Measurements from ENCODE around the gene EDARADD.

EDARADD gene

GRCh38 chr1:236370420-236370819, 23.7 kb upstream of the EDARADD start:
- POLR2A ChIA-PET = no interaction called here
- 88% methylated on average over 1 of the region's 1 CpG for WGBS (ENCODE audit: insufficient coverage)

GRCh38 chr1:236371083-236371482, 23.0 kb upstream of the EDARADD start:
- ChIA-PET POLR2A (no interaction called here), CTCF (no interaction called here)
- H3K27ac ChIP-seq (ENCODE audit: insufficient read depth in 1 of 2, low read depth in 1 of 2, low read length in 2 of 2, poor library complexity in 1 of 2, severe bottlenecking in 2 of 2) = no peak overlapping the region
- no peak for DNase-seq
- no peaks in the 10 kb centered on the region for H3K4me1 ChIP-seq (ENCODE audit: control extremely low read depth in 1 of 4, control insufficient read depth in 4 of 4, insufficient read depth in 4 of 4, low read length in 3 of 4)
- no peak overlapping the region for H3K4me3 ChIP-seq (ENCODE audit: control insufficient read depth in 1 of 7, extremely low read depth in 1 of 7, insufficient read depth in 4 of 7, low read depth in 2 of 7, low read length in 6 of 7)
- H3K36me3 ChIP-seq (ENCODE audit: control insufficient read depth in 4 of 4, insufficient read depth in 4 of 4, low read length in 3 of 4) = no peaks in the 10 kb centered on the region
- no peaks in the 10 kb centered on the region for H3K9me3 ChIP-seq (ENCODE audit: control extremely low read depth in 1 of 5, control insufficient read depth in 4 of 5, insufficient read depth in 2 of 5, low read depth in 1 of 5, low read length in 4 of 5)
- H3K27me3 ChIP-seq (replicated peaks in 2 of 5; ENCODE audit: control insufficient read depth in 4 of 5, insufficient read depth in 5 of 5, low read length in 4 of 5) = no peaks in the 10 kb centered on the region
- WGBS (ENCODE audit: insufficient coverage) = no CpG with 5 or more reads among the region's 1 CpG

More at GRCh38 chr1:236370420-236370819, 23.7 kb upstream of the EDARADD start:
- Histone ChIP-seq H3K4me1 (ENCODE audit: control extremely low read depth in 1 of 4, control insufficient read depth in 4 of 4, insufficient read depth in 4 of 4, low read length in 3 of 4) (no peaks in the 10 kb centered on the region), H3K36me3 (ENCODE audit: control insufficient read depth in 4 of 4, insufficient read depth in 4 of 4, low read length in 3 of 4) (no peaks in the 10 kb centered on the region), H3K27ac (ENCODE audit: insufficient read depth in 1 of 2, low read depth in 1 of 2, low read length in 2 of 2, poor library complexity in 1 of 2, severe bottlenecking in 2 of 2) (no peak overlapping the region), H3K9me3 (ENCODE audit: control extremely low read depth in 1 of 5, control insufficient read depth in 4 of 5, insufficient read depth in 2 of 5, low read depth in 1 of 5, low read length in 4 of 5) (no peaks in the 10 kb centered on the region), H3K27me3 (replicated peaks in 2 of 5; ENCODE audit: control insufficient read depth in 4 of 5, insufficient read depth in 5 of 5, low read length in 4 of 5) (no peaks in the 10 kb centered on the region), H3K4me3 (ENCODE audit: control insufficient read depth in 1 of 7, extremely low read depth in 1 of 7, insufficient read depth in 4 of 7, low read depth in 2 of 7, low read length in 6 of 7) (no peak overlapping the region)
- CTCF ChIA-PET = no interaction called here
- no peak for DNase-seq

- no peak overlapping the region for H3K4me3 ChIP-seq (ENCODE audit: control insufficient read depth in 1 of 7, extremely low read depth in 1 of 7, insufficient read depth in 4 of 7, low read depth in 2 of 7, low read length in 6 of 7)
- no peak overlapping the region for H3K27ac ChIP-seq (ENCODE audit: insufficient read depth in 1 of 2, low read depth in 1 of 2, low read length in 2 of 2, poor library complexity in 1 of 2, severe bottlenecking in 2 of 2)
- POLR2A ChIA-PET = no interaction called here
- peaks cover 0 to 13% (median 4%) of the 10 kb centered on the region in 5 experiments for H3K9me3 ChIP-seq (ENCODE audit: control extremely low read depth in 1 of 5, control insufficient read depth in 4 of 5, insufficient read depth in 2 of 5, low read depth in 1 of 5, low read length in 4 of 5)
- CTCF ChIA-PET = interaction anchor here (0.6 kb wide), 1 partner anchor 94 kb away, joined by 3 read pairs; no protein-coding TSS in a partner anchor
- H3K4me1 ChIP-seq (ENCODE audit: control extremely low read depth in 1 of 4, control insufficient read depth in 4 of 4, insufficient read depth in 4 of 4, low read length in 3 of 4) = no peaks in the 10 kb centered on the region
- H3K36me3 ChIP-seq (ENCODE audit: control insufficient read depth in 4 of 4, insufficient read depth in 4 of 4, low read length in 3 of 4) = no peaks in the 10 kb centered on the region
- H3K27me3 ChIP-seq (replicated peaks in 2 of 5; ENCODE audit: control insufficient read depth in 4 of 5, insufficient read depth in 5 of 5, low read length in 4 of 5) = no peaks in the 10 kb centered on the region
- WGBS (ENCODE audit: insufficient coverage) = no CpG with 5 or more reads among the region's 2 CpGs
- no peak for DNase-seq
These were observed 16.1 kb upstream of the EDARADD start for GRCh38 chr1:236377832-236378535.

GRCh38 chr1:236381565-236382158, 12.4 kb upstream of the EDARADD start:
- Histone ChIP-seq H3K27ac (ENCODE audit: insufficient read depth in 1 of 2, low read depth in 1 of 2, low read length in 2 of 2, poor library complexity in 1 of 2, severe bottlenecking in 2 of 2) (no peak overlapping the region), H3K36me3 (ENCODE audit: control insufficient read depth in 4 of 4, insufficient read depth in 4 of 4, low read length in 3 of 4) (no peaks in the 10 kb centered on the region), H3K9me3 (ENCODE audit: control extremely low read depth in 1 of 5, control insufficient read depth in 4 of 5, insufficient read depth in 2 of 5, low read depth in 1 of 5, low read length in 4 of 5) (peaks cover 0 to 13% (median 4%) of the 10 kb centered on the region in 5 experiments), H3K4me3 (ENCODE audit: control insufficient read depth in 1 of 7, extremely low read depth in 1 of 7, insufficient read depth in 4 of 7, low read depth in 2 of 7, low read length in 6 of 7) (no peak overlapping the region), H3K4me1 (ENCODE audit: control extremely low read depth in 1 of 4, control insufficient read depth in 4 of 4, insufficient read depth in 4 of 4, low read length in 3 of 4) (no peaks in the 10 kb centered on the region), H3K27me3 (replicated peaks in 2 of 5; ENCODE audit: control insufficient read depth in 4 of 5, insufficient read depth in 5 of 5, low read length in 4 of 5) (no peaks in the 10 kb centered on the region)
- DNase-seq = peak in 2 of 3 donors; percentile 46 to 49
- CTCF ChIA-PET = interaction anchor here (1.1 to 2.6 kb wide), 3 partner anchors 9 to 34 kb away, joined by 3 to 8 read pairs (median 3); no protein-coding TSS in a partner anchor
- POLR2A ChIA-PET = no interaction called here

- CTCF ChIA-PET = interaction anchor here (1.1 kb wide), 1 partner anchor 9 kb away, joined by 3 read pairs; no protein-coding TSS in a partner anchor
- WGBS (ENCODE audit: insufficient coverage) = no CpG with 5 or more reads among the region's 2 CpGs
- POLR2A ChIA-PET = no interaction called here
These were observed 5.8 kb upstream of the EDARADD start for GRCh38 chr1:236388332-236388731.

GRCh38 chr1:236389253-236389652, 4.8 kb upstream of the EDARADD start:
- Histone ChIP-seq H3K4me1 (ENCODE audit: control extremely low read depth in 1 of 4, control insufficient read depth in 4 of 4, insufficient read depth in 4 of 4, low read length in 3 of 4) (peaks cover 4 to 10% (median 5%) of the 10 kb centered on the region in 4 experiments), H3K27me3 (replicated peaks in 2 of 5; ENCODE audit: control insufficient read depth in 4 of 5, insufficient read depth in 5 of 5, low read length in 4 of 5) (no peaks in the 10 kb centered on the region), H3K9me3 (ENCODE audit: control extremely low read depth in 1 of 5, control insufficient read depth in 4 of 5, insufficient read depth in 2 of 5, low read depth in 1 of 5, low read length in 4 of 5) (no peaks in the 10 kb centered on the region), H3K27ac (ENCODE audit: insufficient read depth in 1 of 2, low read depth in 1 of 2, low read length in 2 of 2, poor library complexity in 1 of 2, severe bottlenecking in 2 of 2) (no peak overlapping the region), H3K36me3 (ENCODE audit: control insufficient read depth in 4 of 4, insufficient read depth in 4 of 4, low read length in 3 of 4) (no peaks in the 10 kb centered on the region), H3K4me3 (ENCODE audit: control insufficient read depth in 1 of 7, extremely low read depth in 1 of 7, insufficient read depth in 4 of 7, low read depth in 2 of 7, low read length in 6 of 7) (no peak overlapping the region)
- DNase-seq = peak in 2 of 3 donors; percentile 13 to 20
- ChIA-PET CTCF (interaction anchor here (1.1 kb wide), 1 partner anchor 10 kb away, joined by 3 read pairs; no protein-coding TSS in a partner anchor), POLR2A (no interaction called here)
- WGBS (ENCODE audit: insufficient coverage) = no CpG with 5 or more reads among the region's 1 CpG

More at GRCh38 chr1:236388332-236388731, 5.8 kb upstream of the EDARADD start:
- H3K9me3 ChIP-seq (ENCODE audit: control extremely low read depth in 1 of 5, control insufficient read depth in 4 of 5, insufficient read depth in 2 of 5, low read depth in 1 of 5, low read length in 4 of 5) = no peaks in the 10 kb centered on the region
- DNase-seq = no peak
- H3K27ac ChIP-seq (ENCODE audit: insufficient read depth in 1 of 2, low read depth in 1 of 2, low read length in 2 of 2, poor library complexity in 1 of 2, severe bottlenecking in 2 of 2) = no peak overlapping the region
- H3K36me3 ChIP-seq (ENCODE audit: control insufficient read depth in 4 of 4, insufficient read depth in 4 of 4, low read length in 3 of 4) = no peaks in the 10 kb centered on the region
- H3K4me1 ChIP-seq (ENCODE audit: control extremely low read depth in 1 of 4, control insufficient read depth in 4 of 4, insufficient read depth in 4 of 4, low read length in 3 of 4) = peaks cover 0 to 1% (median 0%) of the 10 kb centered on the region in 4 experiments
- H3K4me3 ChIP-seq (ENCODE audit: control insufficient read depth in 1 of 7, extremely low read depth in 1 of 7, insufficient read depth in 4 of 7, low read depth in 2 of 7, low read length in 6 of 7) = no peak overlapping the region
- H3K27me3 ChIP-seq (replicated peaks in 2 of 5; ENCODE audit: control insufficient read depth in 4 of 5, insufficient read depth in 5 of 5, low read length in 4 of 5) = no peaks in the 10 kb centered on the region

GRCh38 chr1:236391008-236391407, 3.1 kb upstream of the EDARADD start:
- no peaks in the 10 kb centered on the region for H3K9me3 ChIP-seq (ENCODE audit: control extremely low read depth in 1 of 5, control insufficient read depth in 4 of 5, insufficient read depth in 2 of 5, low read depth in 1 of 5, low read length in 4 of 5)

More at GRCh38 chr1:236391008-236391407, 3.1 kb upstream of the EDARADD start:
- no peaks in the 10 kb centered on the region for H3K27me3 ChIP-seq (replicated peaks in 2 of 5; ENCODE audit: control insufficient read depth in 4 of 5, insufficient read depth in 5 of 5, low read length in 4 of 5)
- ChIA-PET POLR2A (no interaction called here), CTCF (interaction anchor here (1.1 kb wide), 1 partner anchor 9 kb away, joined by 3 read pairs; no protein-coding TSS in a partner anchor)
- H3K36me3 ChIP-seq (ENCODE audit: control insufficient read depth in 4 of 4, insufficient read depth in 4 of 4, low read length in 3 of 4) = no peaks in the 10 kb centered on the region
- 100% methylated on average over 2 of the region's 5 CpGs for WGBS (ENCODE audit: insufficient coverage)
- H3K4me3 ChIP-seq (ENCODE audit: control insufficient read depth in 1 of 7, extremely low read depth in 1 of 7, insufficient read depth in 4 of 7, low read depth in 2 of 7, low read length in 6 of 7) = no peak overlapping the region
- H3K27ac ChIP-seq (ENCODE audit: insufficient read depth in 1 of 2, low read depth in 1 of 2, low read length in 2 of 2, poor library complexity in 1 of 2, severe bottlenecking in 2 of 2) = no peak overlapping the region
- H3K4me1 ChIP-seq (ENCODE audit: control extremely low read depth in 1 of 4, control insufficient read depth in 4 of 4, insufficient read depth in 4 of 4, low read length in 3 of 4) = peaks cover 5 to 17% (median 14%) of the 10 kb centered on the region in 4 experiments
- DNase-seq = no peak

Data from common myeloid progenitor, CD34-positive (primary cell).